Upper lobe of left lung (tissue), 4 donors: ENCODE results near the gene COL18A1.

Experiments
- CTCF ChIP-seq, 6 experiments: fragments of 450-650 bp in 4 of 6; fragments of 200-600 bp in 2 of 6; sonication (generic) in 2 of 6; IDR thresholded peaks; one replicate each; pipeline ENCODE4 v1.5.1; 2016 to 2019; ENCODE audit warnings: antibody characterized with exemption in 6 of 6
- POLR2AphosphoS5 ChIP-seq, 2 donors: sonication (generic); formaldehyde crosslinking; IDR thresholded peaks; one replicate each; pipeline ENCODE4 v1.5.1; 2017; ENCODE audit warnings: antibody characterized with exemption in 2 of 2

- no peak for TF ChIP-seq CTCF (IDR thresholded peaks at IDR 0.05)
- no peak for TF ChIP-seq POLR2AphosphoS5 (IDR thresholded peaks at IDR 0.05)
These were observed 102.0 kb downstream of the COL18A1 start for GRCh38 chr21:45506836-45507522.
